ENCODE results near the gene EML1.

The EML1 gene

DNA sequence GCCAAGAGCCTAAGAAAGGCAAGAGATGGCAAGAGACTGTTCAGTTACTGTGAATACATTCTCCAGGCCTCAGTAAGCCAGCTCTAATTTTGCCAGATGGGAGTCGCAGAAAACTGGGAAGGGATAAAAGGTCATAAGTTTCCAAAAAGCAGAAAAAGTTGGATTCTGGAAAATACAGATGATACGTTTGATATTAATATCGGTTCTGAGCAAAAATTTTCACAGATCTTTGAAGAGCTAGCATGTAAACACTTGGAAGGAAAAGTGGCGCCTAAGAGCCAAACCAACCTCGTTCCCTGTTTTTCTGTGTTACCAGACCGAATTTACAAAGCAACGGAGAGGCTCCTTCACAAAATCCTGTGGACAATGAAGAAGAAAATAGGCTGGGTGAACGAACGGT lies 7.8 kb upstream of the EML1 start:
- TF ChIP-seq CTCF (IDR thresholded peaks at IDR 0.05) (no peak), ZFX (IDR thresholded peaks at IDR 0.05; ENCODE audit: borderline replicate concordance) (no peak)
- H3K27ac ChIP-seq = no peak overlapping the region

DNA sequence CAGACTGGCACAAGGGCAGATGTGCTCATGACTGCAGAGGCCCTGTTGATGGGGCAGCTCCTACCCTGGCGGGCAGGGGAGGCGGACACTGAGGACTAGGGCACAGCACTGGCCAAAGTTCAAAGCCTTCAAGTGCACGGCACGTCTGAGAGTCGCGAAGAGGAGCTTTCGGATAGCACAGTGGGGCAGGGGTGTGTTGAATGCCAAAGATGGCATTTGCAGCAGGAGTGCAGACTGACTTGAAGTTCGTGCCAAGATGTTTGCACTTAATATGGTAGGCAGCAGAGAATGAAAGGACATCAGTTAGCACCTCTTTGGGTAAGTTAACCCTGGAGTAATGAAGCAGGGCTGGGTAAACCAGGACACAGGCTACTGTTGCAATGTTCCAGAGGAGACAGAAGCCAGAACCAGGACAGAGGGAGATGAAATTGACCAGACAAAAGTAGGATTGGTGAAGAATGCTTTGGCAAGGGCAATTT lies 6.7 kb upstream of the EML1 start:
- TF ChIP-seq CTCF (IDR thresholded peaks at IDR 0.05) (no peak), ZFX (IDR thresholded peaks at IDR 0.05; ENCODE audit: borderline replicate concordance) (no peak)

GRCh38 chr14:99788713-99789112 lies 4.5 kb upstream of the EML1 start:
- TF ChIP-seq CTCF (IDR thresholded peaks at IDR 0.05) (no peak), ZFX (IDR thresholded peaks at IDR 0.05; ENCODE audit: borderline replicate concordance) (no peak)
- no peak overlapping the region for H3K27ac ChIP-seq

More for the DNA sequence above, 6.7 kb upstream of the EML1 start:
- H3K27ac ChIP-seq = no peak overlapping the region

GRCh38 chr14:99789581-99789980 lies 3.6 kb upstream of the EML1 start:
- H3K27ac ChIP-seq = no peak overlapping the region
- TF ChIP-seq CTCF (IDR thresholded peaks at IDR 0.05) (no peak), ZFX (IDR thresholded peaks at IDR 0.05; ENCODE audit: borderline replicate concordance) (no peak)

DNA sequence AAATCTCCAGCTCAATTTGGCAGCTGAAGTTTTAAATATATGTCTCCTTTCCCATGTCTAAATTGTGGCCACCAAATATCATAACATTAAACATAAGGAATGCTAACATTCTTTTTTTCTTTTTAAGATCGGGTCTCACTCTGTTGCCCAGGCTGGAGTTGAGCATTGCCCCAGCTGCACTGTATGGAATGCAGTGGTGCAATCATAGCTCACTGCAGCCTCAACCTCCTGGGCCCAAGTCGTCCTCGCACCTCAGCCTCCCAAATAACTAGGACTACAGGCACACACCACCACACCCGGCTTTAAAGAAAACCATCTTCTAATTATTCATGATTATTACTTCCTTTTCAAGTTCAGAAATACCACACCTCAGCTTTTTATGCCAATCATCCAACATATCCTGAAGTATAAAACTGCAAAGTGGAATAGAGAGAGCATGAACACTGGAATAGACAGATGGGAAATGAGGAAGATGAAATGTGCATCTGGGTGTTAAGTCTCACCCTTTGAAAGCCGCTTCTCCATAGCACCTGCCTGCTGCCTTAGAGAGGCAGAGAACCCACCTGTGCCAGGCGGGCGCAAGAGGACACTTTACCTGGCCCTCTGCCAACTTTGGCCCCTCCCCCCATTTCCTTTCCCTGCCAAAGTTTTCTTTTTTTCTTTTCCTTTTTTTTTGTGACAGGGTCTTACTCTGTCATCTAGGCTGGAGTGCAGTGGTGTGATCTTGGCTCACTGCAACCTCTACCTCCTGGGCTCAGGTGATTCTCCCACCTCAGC lies 2.8 kb upstream of the EML1 start:
- TF ChIP-seq CTCF (IDR thresholded peaks at IDR 0.05) = no peak
- TF ChIP-seq ZFX (IDR thresholded peaks at IDR 0.05; ENCODE audit: borderline replicate concordance) = no peak
- H3K27ac ChIP-seq = no peak overlapping the region

DNA sequence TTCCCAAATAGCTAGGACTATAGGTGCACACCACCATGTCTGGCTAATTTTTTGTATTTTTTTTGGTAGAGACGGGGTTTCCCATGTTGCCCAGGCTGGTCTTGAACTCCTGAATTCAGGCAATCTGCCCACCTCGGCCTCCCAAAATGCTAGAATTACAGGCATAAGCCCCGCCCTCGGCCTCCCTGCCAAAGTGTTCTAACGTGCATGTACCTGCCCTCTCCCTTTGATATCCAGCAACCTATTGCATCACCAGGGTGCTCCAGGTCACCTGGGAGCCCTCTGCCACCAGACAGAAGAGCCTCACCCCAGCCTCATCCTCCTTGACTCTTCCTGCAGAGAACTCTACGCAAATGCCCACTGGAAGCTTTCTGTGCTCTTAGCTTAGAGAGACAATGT lies 2.2 kb upstream of the EML1 start:
- TF ChIP-seq ZFX (IDR thresholded peaks at IDR 0.05; ENCODE audit: borderline replicate concordance) = no peak
- no peak for TF ChIP-seq CTCF (IDR thresholded peaks at IDR 0.05)
- no peak overlapping the region for H3K27ac ChIP-seq

DNA sequence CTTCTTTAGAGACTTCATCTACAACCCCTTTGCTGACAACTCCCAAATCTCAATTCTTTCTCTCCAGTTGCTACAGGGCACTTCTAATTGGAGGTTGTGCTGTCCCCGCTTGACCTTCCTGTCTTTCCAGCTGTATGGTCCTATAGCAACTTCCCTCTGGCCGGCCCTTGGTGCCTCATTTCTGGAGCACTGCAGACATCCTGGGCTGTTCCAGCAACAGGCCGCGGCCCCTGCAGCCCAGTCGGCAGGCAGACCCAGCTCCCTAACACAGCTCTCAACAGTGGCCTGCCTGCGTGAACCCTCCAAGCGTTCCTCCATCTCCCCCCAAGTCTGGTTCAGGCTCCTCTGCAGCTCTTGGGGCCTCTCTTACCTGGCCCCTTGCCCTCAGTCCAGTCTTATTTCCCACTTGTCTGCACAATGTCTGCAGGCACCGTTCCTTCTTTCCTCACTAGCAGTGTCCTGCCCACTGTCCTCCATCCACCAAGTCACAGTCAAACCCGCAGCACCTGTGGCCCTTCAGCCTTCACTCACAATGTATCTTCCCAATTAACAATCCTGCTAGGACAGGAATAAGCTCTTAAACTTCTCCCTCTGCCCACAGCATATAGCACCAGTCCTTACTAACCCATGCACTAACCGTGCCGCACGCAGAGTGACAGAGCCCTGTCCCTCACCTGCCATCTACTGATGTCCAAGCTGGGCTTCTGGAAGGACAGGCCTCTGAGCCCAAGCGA lies 1.6 kb upstream of the EML1 start:
- H3K27ac ChIP-seq = no peak overlapping the region
- TF ChIP-seq ZFX (IDR thresholded peaks at IDR 0.05; ENCODE audit: borderline replicate concordance) (no peak), CTCF (IDR thresholded peaks at IDR 0.05) (no peak)

All from 22Rv1 (cell line).